ENCODE measurements around the gene ABI3BP. TPM values are rescaled to one million over a fixed set of nuclear protein-coding genes. Genes with fewer than 3 reads are reported as not detected.

ABI3BP gene
- not detected in 2 replicates for total RNA-seq
- long read RNA-seq, partial matches to known transcripts: 0 of 1 reads
- long read RNA-seq, other reads (novel, unspliced or antisense): 1 of 1 reads

GRCh38 chr3:100993309-100993708, at the start of gene ABI3BP:
ABI3BP (minus strand) TSS chr3:100993421; CDS start chr3:100993384, 37 bp downstream.
- Mint-ChIP-seq H3K9me3 (no peaks in the 10 kb centered on the region), H3K27ac (ENCODE audit: unreplicated experiment) (peak within 1 kb of the TSS; percentile 27), H3K4me1 (no peaks in the 10 kb centered on the region), H3K4me3 (no peak within 1 kb of the TSS), H3K36me3 (ENCODE audit: low read depth) (no peaks in the 10 kb centered on the region), H3K27me3 (ENCODE audit: low read depth) (peaks cover 24% of the 10 kb centered on the region)
- no peak for TF ChIP-seq CTCF (conservative IDR thresholded peaks at IDR 0.05)
- DNase-seq (ENCODE audit: low read depth, low spot score): no peak

- no peaks in the 10 kb centered on the region for H3K27me3 Mint-ChIP-seq (ENCODE audit: low read depth)
- no peak overlapping the region for H3K4me3 Mint-ChIP-seq
- H3K9me3 Mint-ChIP-seq: no peaks in the 10 kb centered on the region
- no peak for DNase-seq (ENCODE audit: low read depth, low spot score)
- no peaks in the 10 kb centered on the region for H3K4me1 Mint-ChIP-seq
- no peak overlapping the region for H3K27ac Mint-ChIP-seq (ENCODE audit: unreplicated experiment)
- no peak for TF ChIP-seq CTCF (conservative IDR thresholded peaks at IDR 0.05)
- no peaks in the 10 kb centered on the region for H3K36me3 Mint-ChIP-seq (ENCODE audit: low read depth)
These were observed 46.1 kb upstream of the ABI3BP start for GRCh38 chr3:101039285-101039684.

GRCh38 chr3:101038880-101039279, 45.7 kb upstream of the ABI3BP start:
- H3K27ac Mint-ChIP-seq (ENCODE audit: unreplicated experiment): no peak overlapping the region
- H3K9me3 Mint-ChIP-seq: peaks cover 2% of the 10 kb centered on the region
- no peaks in the 10 kb centered on the region for H3K27me3 Mint-ChIP-seq (ENCODE audit: low read depth)
- H3K4me1 Mint-ChIP-seq: no peaks in the 10 kb centered on the region
- H3K36me3 Mint-ChIP-seq (ENCODE audit: low read depth): no peaks in the 10 kb centered on the region
- no peak overlapping the region for H3K4me3 Mint-ChIP-seq
- no peak for DNase-seq (ENCODE audit: low read depth, low spot score)
- no peak for TF ChIP-seq CTCF (conservative IDR thresholded peaks at IDR 0.05)

GRCh38 chr3:101038393-101038792, 45.2 kb upstream of the ABI3BP start:
- no peak for TF ChIP-seq CTCF (conservative IDR thresholded peaks at IDR 0.05)
- no peak for DNase-seq (ENCODE audit: low read depth, low spot score)
- no peaks in the 10 kb centered on the region for H3K4me1 Mint-ChIP-seq
- H3K27me3 Mint-ChIP-seq (ENCODE audit: low read depth): no peaks in the 10 kb centered on the region
- H3K27ac Mint-ChIP-seq (ENCODE audit: unreplicated experiment): no peak overlapping the region
- no peak overlapping the region for H3K4me3 Mint-ChIP-seq
- H3K9me3 Mint-ChIP-seq: peaks cover 3% of the 10 kb centered on the region
- no peaks in the 10 kb centered on the region for H3K36me3 Mint-ChIP-seq (ENCODE audit: low read depth)

GRCh38 chr3:101037613-101038012, 44.4 kb upstream of the ABI3BP start:
- Mint-ChIP-seq H3K27me3 (ENCODE audit: low read depth) (no peaks in the 10 kb centered on the region), H3K4me1 (no peaks in the 10 kb centered on the region), H3K36me3 (ENCODE audit: low read depth) (no peaks in the 10 kb centered on the region), H3K4me3 (no peak overlapping the region), H3K9me3 (peaks cover 3% of the 10 kb centered on the region), H3K27ac (ENCODE audit: unreplicated experiment) (no peak overlapping the region)
- no peak for DNase-seq (ENCODE audit: low read depth, low spot score)
- TF ChIP-seq CTCF (conservative IDR thresholded peaks at IDR 0.05): no peak

- no peak for TF ChIP-seq CTCF (conservative IDR thresholded peaks at IDR 0.05)
- no peak for DNase-seq (ENCODE audit: low read depth, low spot score)
- H3K27ac Mint-ChIP-seq (ENCODE audit: unreplicated experiment): no peak overlapping the region
- no peaks in the 10 kb centered on the region for H3K4me1 Mint-ChIP-seq
- peaks cover 3% of the 10 kb centered on the region for H3K9me3 Mint-ChIP-seq
- H3K4me3 Mint-ChIP-seq: no peak overlapping the region
- H3K27me3 Mint-ChIP-seq (ENCODE audit: low read depth): no peaks in the 10 kb centered on the region
- H3K36me3 Mint-ChIP-seq (ENCODE audit: low read depth): no peaks in the 10 kb centered on the region
These were observed 43.5 kb upstream of the ABI3BP start for GRCh38 chr3:101036676-101037075.

All from neural crest cell (in vitro differentiated cells).